A549 (cell line): Measurements from ENCODE around the gene TMEM135. TPM values are rescaled to one million over a fixed set of nuclear protein-coding genes. Genes with fewer than 3 reads are reported as not detected.
A peak's percentile ranks its signal among the peaks of the same experiment; 100 is the strongest.

Experiments used
- ATAC-seq, 2 experiments: fragments of 200-7000 bp in 1 of 2; fragments of >200 bp in 1 of 2; cut with Nextera tagmentation in 1 of 2; cut with Tn5 transposase in 1 of 2; 3 replicates each; pipeline versions ENCODE4 v1.8.0 to v1.9.1; 2018 to 2020; ENCODE audit warnings: mild to moderate bottlenecking in 1 of 2, moderate library complexity in 1 of 2
- CTCF ChIA-PET: fragments of 300-600 bp; sonication (Branson Sonifier 250); formaldehyde crosslinking; extraction: SDS; loops from one replicate; lab custom pipeline; 2021; ENCODE audit warnings: antibody characterized with exemption, inconsistent platforms; lab: Yijun Ruan, JAX
- POLR2A ChIA-PET: fragments of 350-600 bp; formaldehyde crosslinking; extraction: SDS; loops from one replicate; lab custom pipeline; 2021; ENCODE audit warnings: antibody characterized with exemption, inconsistent platforms; lab: Yijun Ruan, JAX
- DNase-seq, 2 experiments: peaks; one replicate each; pipeline versions ENCODE4 v3.0.0 to v3.0.0-alpha.2; 2011 to 2016; ENCODE audit warnings: low read depth in 1 of 2, low spot score in 1 of 2
- FAIRE-seq: peaks from 2 replicates; lab custom pipeline; 2011; peaks lifted over from hg19 to GRCh38; lab: Jason Lieb, UNC
- H3K27ac ChIP-seq, 2 experiments: fragments of >200 bp; sonication (Bioruptor Twin); formaldehyde crosslinking; 3 replicates each; pipeline ENCODE4 v1.5.1; 2016 to 2017
- H3K4me1 ChIP-seq: fragments of >200 bp; sonication (Bioruptor Twin); formaldehyde crosslinking; 3 replicates; pipeline ENCODE4 v1.6.1; 2016
- H3K4me2 ChIP-seq: fragments of >200 bp; sonication (Bioruptor Twin); formaldehyde crosslinking; 3 replicates; pipeline ENCODE4 v1.6.1; 2016
- H3K4me3 ChIP-seq: fragments of >200 bp; sonication (Bioruptor Twin); formaldehyde crosslinking; 3 replicates; pipeline ENCODE4 v1.5.1; 2016
- H3K9me3 ChIP-seq: fragments of >200 bp; sonication (Bioruptor Twin); formaldehyde crosslinking; 3 replicates; pipeline ENCODE4 v1.6.1; 2016
- BHLHE40 ChIP-seq: IDR thresholded peaks from 2 replicates; pipeline ENCODE4 v1.6.1; 2012; ENCODE audit warnings: low read depth, low read length, inconsistent platforms
- CBX2 ChIP-seq: fragments of 200-600 bp; sonication (generic); IDR thresholded peaks from 2 replicates; pipeline ENCODE4 v1.6.1; 2016; ENCODE audit warnings: low read depth, mild to moderate bottlenecking, borderline replicate concordance
- CEBPB ChIP-seq, 2 experiments: fragments of >200 bp in 1 of 2; sonication (Bioruptor Twin) in 1 of 2; formaldehyde crosslinking in 1 of 2; IDR thresholded peaks; 2 replicates each; pipeline ENCODE4 v1.6.1; 2012 to 2016
- CHD2 ChIP-seq: fragments of 150-350 bp; IDR thresholded peaks from 2 replicates; pipeline ENCODE4 v1.6.1; 2014; ENCODE audit warnings: low read length; ENCODE audit not compliant: partially characterized antibody
- CHD4 ChIP-seq: fragments of 200-600 bp; sonication (generic); IDR thresholded peaks from 2 replicates; pipeline ENCODE4 v1.6.1; 2016; ENCODE audit warnings: antibody characterized with exemption, mild to moderate bottlenecking, borderline replicate concordance
- CTCF ChIP-seq: fragments of >200 bp; sonication (Bioruptor Twin); formaldehyde crosslinking; IDR thresholded peaks from 3 replicates; pipeline ENCODE4 v1.5.1; 2016
- EHF ChIP-seq: fragments of 250-450 bp; sonication (Bioruptor Pico); IDR thresholded peaks from 2 replicates; pipeline ENCODE4 v1.5.0; 2020; ENCODE audit warnings: mild to moderate bottlenecking
- ELK1 ChIP-seq: fragments of 150-350 bp; IDR thresholded peaks from 2 replicates; pipeline ENCODE4 v1.6.1; 2014; ENCODE audit warnings: low read depth, mild to moderate bottlenecking, low read length
- FOSL2 ChIP-seq, 2 experiments: fragments of 450-650 bp in 1 of 2; fragments of >200 bp in 1 of 2; sonication (Bioruptor Twin) in 1 of 2; formaldehyde crosslinking; IDR thresholded peaks; 2 replicates each; pipeline versions ENCODE4 v1.5.0 to v1.6.1; 2016 to 2020; ENCODE audit warnings: mild to moderate bottlenecking in 1 of 2, moderate library complexity in 1 of 2
- HES2 ChIP-seq: fragments of >200 bp; sonication (Bioruptor Twin); formaldehyde crosslinking; IDR thresholded peaks from 2 replicates; pipeline ENCODE4 v1.6.1; 2016
- HOXA7 ChIP-seq: fragments of 250-450 bp; sonication (Bioruptor Pico); IDR thresholded peaks from 2 replicates; pipeline ENCODE4 v1.5.0; 2020; ENCODE audit warnings: mild to moderate bottlenecking, moderate library complexity
- HOXB13 ChIP-seq: fragments of 250-450 bp; sonication (Bioruptor Pico); IDR thresholded peaks from 2 replicates; pipeline ENCODE4 v1.5.0; 2020; ENCODE audit warnings: low read depth, mild to moderate bottlenecking, moderate library complexity
- HOXB5 ChIP-seq: fragments of 250-450 bp; sonication (Bioruptor Pico); IDR thresholded peaks from 2 replicates; pipeline ENCODE4 v1.5.0; 2020; ENCODE audit warnings: mild to moderate bottlenecking, moderate library complexity
- JUN ChIP-seq, 2 experiments: fragments of >200 bp; sonication (Bioruptor Twin); formaldehyde crosslinking; IDR thresholded peaks; 2 replicates in 1 of 2; 3 replicates in 1 of 2; pipeline ENCODE4 v1.6.1; 2016 to 2017
- JUNB ChIP-seq: fragments of >200 bp; sonication (Bioruptor Twin); formaldehyde crosslinking; IDR thresholded peaks from 2 replicates; pipeline ENCODE4 v1.6.1; 2016
- KDM5A ChIP-seq: fragments of 200-600 bp; sonication (generic); IDR thresholded peaks from 2 replicates; pipeline ENCODE4 v1.6.1; 2016; ENCODE audit warnings: antibody characterized with exemption, mild to moderate bottlenecking
- MAZ ChIP-seq: fragments of 150-350 bp; IDR thresholded peaks from 2 replicates; pipeline ENCODE4 v1.6.1; 2014; ENCODE audit warnings: antibody characterized with exemption, low read depth, low read length, borderline replicate concordance
- NFE2L2 ChIP-seq: fragments of 150-350 bp; conservative IDR thresholded peaks from 2 replicates; pipeline ENCODE4 v1.6.1; 2014; ENCODE audit warnings: low read length
- RAD21 ChIP-seq, 2 experiments: fragments of >200 bp in 1 of 2; sonication (Bioruptor Twin) in 1 of 2; formaldehyde crosslinking in 1 of 2; IDR thresholded peaks in 1 of 2; conservative IDR thresholded peaks in 1 of 2; 2 replicates in 1 of 2; 3 replicates in 1 of 2; pipeline ENCODE4 v1.6.1; 2012 to 2018; ENCODE audit warnings: inconsistent platforms in 1 of 2
- RARB ChIP-seq: fragments of 250-450 bp; sonication (Bioruptor Pico); IDR thresholded peaks from 2 replicates; pipeline ENCODE4 v1.8.0; 2021; ENCODE audit warnings: mild to moderate bottlenecking, moderate library complexity
- RFX5 ChIP-seq: fragments of 450-650 bp; IDR thresholded peaks from 2 replicates; pipeline ENCODE4 v1.7.1; 2014; ENCODE audit warnings: antibody characterized with exemption, mild to moderate bottlenecking, moderate library complexity
- RNF2 ChIP-seq: fragments of 200-600 bp; sonication (generic); IDR thresholded peaks from 2 replicates; pipeline ENCODE4 v1.6.1; 2016; ENCODE audit warnings: low read depth, mild to moderate bottlenecking, antibody characterized with exemption, moderate library complexity, borderline replicate concordance
- SMC3 ChIP-seq: fragments of >200 bp; sonication (Bioruptor Twin); formaldehyde crosslinking; IDR thresholded peaks from 3 replicates; pipeline ENCODE4 v1.6.1; 2018; ENCODE audit warnings: inconsistent platforms
- ZFP36 ChIP-seq: fragments of 450-650 bp; IDR thresholded peaks from 2 replicates; pipeline ENCODE4 v1.6.1; 2014; ENCODE audit warnings: borderline replicate concordance; ENCODE audit not compliant: partially characterized antibody
- ZSCAN20 ChIP-seq: fragments of 250-450 bp; sonication (Bioruptor Pico); IDR thresholded peaks from 2 replicates; pipeline ENCODE4 v1.8.0; 2022; ENCODE audit warnings: mild to moderate bottlenecking, moderate library complexity
- WGBS: methylation state at CpG from one replicate; pipeline ENCODE4 v1.1.6; 2017; ENCODE audit errors: missing lambda C conversion rate; 5-methylcytosine and 5-hydroxymethylcytosine counted together
- polyA plus RNA-seq, 4 experiments: library from polyadenylated mRNA; depleted of rRNA in 3 of 4; stranded (reverse); fragments of >200 nt; fragmentation: RNase III in 1 of 4; extraction: RNeasy Plus Mini Kit Qiagen cat#74134 plus additional on column Dnase treatment in 1 of 4; gene quantifications; 2 replicates in 3 of 4; 3 replicates in 1 of 4; pipeline ENCODE4 v1.2.3, GENCODE V29; 2011 to 2017

Gene TMEM135
- polyA plus RNA-seq, 2 of the 4 experiments (the other 2 are of a cell fraction): 18.4 to 18.5 TPM

- no peak overlapping the region for H3K27ac ChIP-seq
- H3K4me2 ChIP-seq: no peak overlapping the region
- 59% methylated on average over 4 of the region's 4 CpGs for WGBS
- ATAC-seq (no peak), FAIRE-seq (no peak), DNase-seq (no peak)
- TF ChIP-seq BHLHE40: no peak
- no peak for TF ChIP-seq RNF2
- POLR2A ChIA-PET: no interaction called here
- CTCF ChIA-PET: interaction anchor here (1.1 kb wide), 1 partner anchor 10 kb away, joined by 3 read pairs; no protein-coding TSS in a partner anchor
- no peaks in the 10 kb centered on the region for H3K9me3 ChIP-seq
- H3K4me1 ChIP-seq: peaks cover 4% of the 10 kb centered on the region; the same call in 1 of the 3 replicates
- no peak overlapping the region for H3K4me3 ChIP-seq
These were observed 49.3 kb upstream of the TMEM135 start for GRCh38 chr11:86988351-86988881.

- no peak overlapping the region for H3K4me3 ChIP-seq
- H3K9me3 ChIP-seq: no peaks in the 10 kb centered on the region
- WGBS: 31% methylated on average over 1 of the region's 1 CpG
- ChIA-PET CTCF (interaction anchor here (0.8 kb wide), 2 partner anchors 8 to 35 kb away, joined by 3 read pairs; partner anchors contain the start of gene FZD4), POLR2A (no interaction called here)
- no peak for DNase-seq
- H3K4me2 ChIP-seq: no peak overlapping the region
- H3K27ac ChIP-seq: no peak overlapping the region
- no peak for FAIRE-seq
- peaks cover 4% of the 10 kb centered on the region; the same call in 1 of the 3 replicates for H3K4me1 ChIP-seq
- no peak for TF ChIP-seq RAD21 (conservative IDR thresholded peaks at IDR 0.05 in 1 of 2, IDR thresholded peaks at IDR 0.05 in 1 of 2)
- no peak for TF ChIP-seq CBX2
- TF ChIP-seq HOXA7 (CRISPR knock-in tag): no peak
- no peak for TF ChIP-seq SMC3
- no peak for TF ChIP-seq NFE2L2
- no peak for TF ChIP-seq MAZ
- peak in 1 of 2 experiments; percentile 41; a peak in 3 of 6 replicates for ATAC-seq
These were observed 47.7 kb upstream of the TMEM135 start for GRCh38 chr11:86990031-86990430.

- H3K4me3 ChIP-seq: no peak overlapping the region
- WGBS: 21% methylated on average over 3 of the region's 3 CpGs
- H3K4me1 ChIP-seq: peaks cover 4% of the 10 kb centered on the region; the same call in 1 of the 3 replicates
- POLR2A ChIA-PET: no interaction called here
- FAIRE-seq (no peak), ATAC-seq (no peak), DNase-seq (peak in 1 of 2 experiments; percentile 22)
- H3K4me2 ChIP-seq: 0 out of 3 replicates have a peak overlapping the region, but pooled peaks have one; percentile 2
- TF ChIP-seq RNF2 (no peak), CEBPB (IDR thresholded peaks at IDR 0.05) (0 out of 4 replicates have a peak, but pooled peaks of 1 of the 2 experiments have one; percentile 14), FOSL2 (IDR thresholded peaks at IDR 0.05) (no peak), FOSL2 (CRISPR knock-in tag; IDR thresholded peaks at IDR 0.05) (0 out of 2 replicates have a peak, but pooled peaks have one; percentile 3)
- H3K9me3 ChIP-seq: no peaks in the 10 kb centered on the region
- CTCF ChIA-PET: interaction anchor here (0.8 kb wide), 1 partner anchor 8 kb away, joined by 3 read pairs; no protein-coding TSS in a partner anchor
- H3K27ac ChIP-seq: no peak overlapping the region
These were observed 47.2 kb upstream of the TMEM135 start for GRCh38 chr11:86990515-86990914.

- no peak for DNase-seq
- Histone ChIP-seq H3K4me1 (peaks cover 4% of the 10 kb centered on the region; the same call in 1 of the 3 replicates), H3K4me3 (no peak overlapping the region), H3K4me2 (no peak overlapping the region), H3K27ac (no peak overlapping the region), H3K9me3 (no peaks in the 10 kb centered on the region)
- POLR2A ChIA-PET: interaction anchor here (0.7 kb wide), 1 partner anchor 36 kb away, joined by 3 read pairs; no protein-coding TSS in a partner anchor
- ATAC-seq: no peak
- FAIRE-seq: no peak
- CTCF ChIA-PET: no interaction called here
- WGBS: 76% methylated on average over 5 of the region's 5 CpGs
- TF ChIP-seq CHD2 (no peak), ELK1 (no peak), CBX2 (no peak), CHD4 (no peak), HOXB5 (CRISPR knock-in tag) (no peak), RARB (CRISPR knock-in tag) (no peak), RFX5 (no peak), CTCF (no peak), JUNB (no peak), ZSCAN20 (CRISPR knock-in tag) (no peak), HES2 (no peak), HOXB13 (CRISPR knock-in tag) (no peak), JUN (IDR thresholded peaks at IDR 0.05) (no peak), EHF (CRISPR knock-in tag) (no peak), HOXA7 (CRISPR knock-in tag) (no peak), FOSL2 (IDR thresholded peaks at IDR 0.05) (no peak), FOSL2 (CRISPR knock-in tag; IDR thresholded peaks at IDR 0.05) (no peak), KDM5A (no peak), ZFP36 (no peak)
These were observed 46.4 kb upstream of the TMEM135 start for GRCh38 chr11:86991341-86991740.
